ENCODE data around the gene KCND2. TPM values are rescaled to one million over a fixed set of nuclear protein-coding genes. Genes with fewer than 3 reads are reported as not detected.

KCND2 gene
- total and polyA plus RNA-seq, 2 of the 8 experiments (the other 6 are each of a cell fraction or from before 2014, with no cell fraction given) = 4.6 to 7.7 TPM

- TF ChIP-seq CHD7 (IDR thresholded peaks at IDR 0.05; ENCODE audit: insufficient replicate concordance, low read length) (peak; percentile 98), CTCF (IDR thresholded peaks at IDR 0.05; ENCODE audit: control extremely low read depth in 1 of 3, insufficient read depth in 1 of 3, low read depth in 1 of 3, low read length in 3 of 3) (no peak), NRF1 (IDR thresholded peaks at IDR 0.05; ENCODE audit: low read depth, low read length) (no peak), NANOG (IDR thresholded peaks at IDR 0.05; ENCODE audit: insufficient read depth, low read depth, low read length, poor library complexity, severe bottlenecking) (peak; percentile 87), ASH2L (IDR thresholded peaks at IDR 0.05; ENCODE audit: low read length) (peak; percentile 65), YY1 (IDR thresholded peaks at IDR 0.05; ENCODE audit: low read depth, low read length) (no peak)
Measured at GRCh38 chr7:120521761-120522737, 249.1 kb downstream of the KCND2 start (continued).
